Caco-2 (cell line): ENCODE results near the gene NPFF. TPM values are rescaled to one million over a fixed set of nuclear protein-coding genes. Genes with fewer than 3 reads are reported as not detected.

Source experiments
- BruUV-seq: library from RNA; stranded (reverse); fragments of 400-500 nt; replicated peaks from 2 replicates; lab custom pipeline; 2021; lab: Mats Ljungman, UMichigan
- CTCF ChIA-PET: fragments of 300-600 bp; sonication (Branson Sonifier 250); formaldehyde crosslinking; loops from one replicate; lab custom pipeline; 2022; ENCODE audit warnings: antibody characterized with exemption; lab: Charles Lee
- POLR2A ChIA-PET: fragments of 300-600 bp; sonication (Branson Sonifier 250); formaldehyde crosslinking; loops from one replicate; lab custom pipeline; 2022; ENCODE audit warnings: antibody characterized with exemption; lab: Charles Lee
- DNase-seq, 2 experiments: peaks; one replicate each; pipeline versions ENCODE4 v3.0.0 to v3.0.0-alpha.2; 2020 to 2022
- H3K27me3 ChIP-seq: replicated peaks from 2 replicates; pipeline ENCODE4 v1.6.0; 2011; ENCODE audit warnings: low read length; ENCODE audit not compliant: control insufficient read depth, insufficient read depth
- H3K36me3 ChIP-seq: 2 replicates; pipeline ENCODE4 v1.5.1; 2011; ENCODE audit warnings: low read length; ENCODE audit not compliant: control insufficient read depth, insufficient read depth
- H3K4me1 ChIP-seq: fragments of 250-450 bp; sonication (Bioruptor Pico); 2 replicates; pipeline ENCODE4 v1.5.1; 2020; ENCODE audit warnings: mild to moderate bottlenecking
- H3K4me3 ChIP-seq: 2 replicates; pipeline ENCODE4 v1.5.1; 2011; ENCODE audit warnings: low read depth, mild to moderate bottlenecking, control low read depth, low read length
- H3K9me3 ChIP-seq: fragments of 250-450 bp; sonication (Bioruptor Pico); 2 replicates; pipeline ENCODE4 v1.5.1; 2020; ENCODE audit warnings: mild to moderate bottlenecking, moderate library complexity
- H3K27ac Mint-ChIP-seq: one replicate; pipeline ENCODE4 v1.8.0; 2022; ENCODE audit warnings: mixed read lengths; ENCODE audit not compliant: unreplicated experiment
- H3K27me3 Mint-ChIP-seq: one replicate; pipeline ENCODE4 v1.8.0; 2022; ENCODE audit warnings: mixed read lengths; ENCODE audit not compliant: insufficient read depth, unreplicated experiment
- H3K36me3 Mint-ChIP-seq: one replicate; pipeline ENCODE4 v1.8.0; 2022; ENCODE audit warnings: mild to moderate bottlenecking, mixed read lengths; ENCODE audit not compliant: insufficient read depth, unreplicated experiment
- H3K4me1 Mint-ChIP-seq: one replicate; pipeline ENCODE4 v1.8.0; 2022; ENCODE audit warnings: low read depth, mixed read lengths; ENCODE audit not compliant: unreplicated experiment
- H3K4me3 Mint-ChIP-seq: one replicate; pipeline ENCODE4 v1.8.0; 2022; ENCODE audit warnings: mild to moderate bottlenecking, moderate library complexity, mixed read lengths; ENCODE audit not compliant: unreplicated experiment
- H3K9me3 Mint-ChIP-seq: one replicate; pipeline ENCODE4 v1.8.0; 2022; ENCODE audit warnings: mixed read lengths; ENCODE audit not compliant: unreplicated experiment
- intact Hi-C: fragments of 100-400 bp; cut with micrococcal nuclease; formaldehyde crosslinking; loops from one replicate; pipeline ENCODE4 v1.10.0; 2022; ENCODE audit not compliant: unreplicated experiment
- total RNA-seq: library from RNA; stranded (reverse); gene quantifications from 2 replicates; pipeline ENCODE4 v1.2.3, GENCODE V29; 2022
- TF ChIP-seq, protein P1 (sequence below), 2 experiments: fragments of 200-600 bp in 1 of 2; IDR thresholded peaks; 1 replicate in 1 of 2; 2 replicates in 1 of 2; pipeline versions ENCODE4 v1.5.1 to v1.8.0; 2011 to 2022; ENCODE audit warnings: antibody characterized with exemption in 1 of 2, control low read depth in 1 of 2, inconsistent platforms in 1 of 2, low read depth in 1 of 2, low read length in 1 of 2, mild to moderate bottlenecking in 1 of 2, moderate library complexity in 1 of 2; ENCODE audit not compliant: insufficient read depth in 1 of 2, severe bottlenecking in 1 of 2, unreplicated experiment in 1 of 2

Gene NPFF
- total RNA-seq, 1 experiment from 2014 or later = 2.4 TPM

- no peak overlapping the region for H3K4me3 Mint-ChIP-seq
- no peaks in the 10 kb centered on the region for H3K4me1 Mint-ChIP-seq
- no peaks in the 10 kb centered on the region for H3K9me3 Mint-ChIP-seq
- Histone ChIP-seq H3K27me3 (no peaks in the 10 kb centered on the region), H3K4me3 (no peak overlapping the region), H3K4me1 (no peaks in the 10 kb centered on the region), H3K36me3 (peaks cover 4% of the 10 kb centered on the region), H3K9me3 (no peaks in the 10 kb centered on the region)
- no peaks in the 10 kb centered on the region for H3K27me3 Mint-ChIP-seq
- TF ChIP-seq, protein P1, sequence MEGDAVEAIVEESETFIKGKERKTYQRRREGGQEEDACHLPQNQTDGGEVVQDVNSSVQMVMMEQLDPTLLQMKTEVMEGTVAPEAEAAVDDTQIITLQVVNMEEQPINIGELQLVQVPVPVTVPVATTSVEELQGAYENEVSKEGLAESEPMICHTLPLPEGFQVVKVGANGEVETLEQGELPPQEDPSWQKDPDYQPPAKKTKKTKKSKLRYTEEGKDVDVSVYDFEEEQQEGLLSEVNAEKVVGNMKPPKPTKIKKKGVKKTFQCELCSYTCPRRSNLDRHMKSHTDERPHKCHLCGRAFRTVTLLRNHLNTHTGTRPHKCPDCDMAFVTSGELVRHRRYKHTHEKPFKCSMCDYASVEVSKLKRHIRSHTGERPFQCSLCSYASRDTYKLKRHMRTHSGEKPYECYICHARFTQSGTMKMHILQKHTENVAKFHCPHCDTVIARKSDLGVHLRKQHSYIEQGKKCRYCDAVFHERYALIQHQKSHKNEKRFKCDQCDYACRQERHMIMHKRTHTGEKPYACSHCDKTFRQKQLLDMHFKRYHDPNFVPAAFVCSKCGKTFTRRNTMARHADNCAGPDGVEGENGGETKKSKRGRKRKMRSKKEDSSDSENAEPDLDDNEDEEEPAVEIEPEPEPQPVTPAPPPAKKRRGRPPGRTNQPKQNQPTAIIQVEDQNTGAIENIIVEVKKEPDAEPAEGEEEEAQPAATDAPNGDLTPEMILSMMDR (IDR thresholded peaks at IDR 0.05; ENCODE audit: insufficient read depth in 1 of 2, low read depth in 1 of 2, low read length in 1 of 2, severe bottlenecking in 1 of 2, unreplicated experiment in 1 of 2) = no peak
- DNase-seq = no peak
- BruUV-seq = no TSS peak
- CTCF ChIA-PET = interaction anchor here (0.6 to 2.0 kb wide), 3 partner anchors 85 to 186 kb away, joined by 3 to 17 read pairs (median 7); partner anchors contain the start of genes AAAS and ATF7
- intact Hi-C loops = no loop called here
- no peak overlapping the region for H3K27ac Mint-ChIP-seq
- POLR2A ChIA-PET = no interaction called here
- peaks cover 33% of the 10 kb centered on the region for H3K36me3 Mint-ChIP-seq
Measured at GRCh38 chr12:53507603-53507885, 260 bp upstream of the NPFF start.

DNA sequence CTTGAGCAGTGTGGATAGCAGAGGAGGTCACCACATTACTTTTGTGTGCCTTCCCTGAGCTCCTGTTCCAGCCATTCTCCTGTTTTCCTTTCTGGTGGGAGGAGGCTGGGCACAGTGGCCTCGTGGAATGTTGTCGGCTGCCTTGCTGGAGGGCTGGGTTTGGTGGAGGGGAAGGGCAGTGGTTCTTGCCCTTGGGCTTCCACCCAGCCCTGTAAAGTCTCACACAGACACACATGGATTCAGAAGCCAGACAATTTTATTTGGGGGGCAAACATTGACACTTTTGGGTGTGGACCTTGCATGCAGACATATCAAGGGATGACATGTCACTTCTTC lies 866 bp downstream of the NPFF start:
- no peaks in the 10 kb centered on the region for H3K9me3 Mint-ChIP-seq
- no peak for DNase-seq
- POLR2A ChIA-PET = no interaction called here
- no peak overlapping the region for H3K4me3 ChIP-seq
- H3K27me3 Mint-ChIP-seq = no peaks in the 10 kb centered on the region
- H3K36me3 Mint-ChIP-seq = peaks cover 33% of the 10 kb centered on the region
- no peak overlapping the region for H3K4me3 Mint-ChIP-seq
- no peaks in the 10 kb centered on the region for H3K9me3 ChIP-seq
- no TSS peak for BruUV-seq
- peaks cover 2% of the 10 kb centered on the region for H3K36me3 ChIP-seq
- CTCF ChIA-PET = no interaction called here
- intact Hi-C loops = no loop called here
- H3K27me3 ChIP-seq = no peaks in the 10 kb centered on the region
- H3K27ac Mint-ChIP-seq = no peak overlapping the region
- TF ChIP-seq, protein P1 (IDR thresholded peaks at IDR 0.05; ENCODE audit: insufficient read depth in 1 of 2, low read depth in 1 of 2, low read length in 1 of 2, severe bottlenecking in 1 of 2, unreplicated experiment in 1 of 2) = no peak
- no peaks in the 10 kb centered on the region for H3K4me1 ChIP-seq
- peaks cover 7% of the 10 kb centered on the region for H3K4me1 Mint-ChIP-seq

GRCh38 chr12:53505555-53506449 lies 1.5 kb downstream of the NPFF start:
- H3K27ac Mint-ChIP-seq = no peak overlapping the region
- no peaks in the 10 kb centered on the region for H3K27me3 Mint-ChIP-seq
- TF ChIP-seq, protein P1 (IDR thresholded peaks at IDR 0.05; ENCODE audit: insufficient read depth in 1 of 2, low read depth in 1 of 2, low read length in 1 of 2, severe bottlenecking in 1 of 2, unreplicated experiment in 1 of 2) = no peak
- peaks cover 7% of the 10 kb centered on the region for H3K4me1 Mint-ChIP-seq
- H3K36me3 Mint-ChIP-seq = peaks cover 33% of the 10 kb centered on the region
- no TSS peak for BruUV-seq
- Histone ChIP-seq H3K9me3 (no peaks in the 10 kb centered on the region), H3K27me3 (no peaks in the 10 kb centered on the region), H3K4me1 (no peaks in the 10 kb centered on the region), H3K36me3 (peaks cover 2% of the 10 kb centered on the region), H3K4me3 (no peak overlapping the region)
- H3K4me3 Mint-ChIP-seq = no peak overlapping the region
- intact Hi-C loops = no loop called here
- no peaks in the 10 kb centered on the region for H3K9me3 Mint-ChIP-seq
- no peak for DNase-seq
- ChIA-PET POLR2A (no interaction called here), CTCF (no interaction called here)
